AG09309 (cell line): ENCODE measurements around the gene PRTFDC1.

Experiments used
- DNase-seq: peaks from one replicate; pipeline ENCODE4 v3.0.0-alpha.2; 2010; ENCODE audit warnings: low read depth
- H3K4me3 ChIP-seq: 2 replicates; pipeline ENCODE4 v1.5.1; 2011; ENCODE audit warnings: mild to moderate bottlenecking, low read depth, low read length, moderate library complexity; ENCODE audit not compliant: control insufficient read depth
- TF ChIP-seq, protein P1 (sequence below): IDR thresholded peaks from 2 replicates; pipeline ENCODE4 v1.5.1; 2011; ENCODE audit warnings: mild to moderate bottlenecking, low read depth, low read length, inconsistent platforms; ENCODE audit not compliant: insufficient read depth, control insufficient read depth; ENCODE audit errors: missing control alignments

Gene PRTFDC1

DNA sequence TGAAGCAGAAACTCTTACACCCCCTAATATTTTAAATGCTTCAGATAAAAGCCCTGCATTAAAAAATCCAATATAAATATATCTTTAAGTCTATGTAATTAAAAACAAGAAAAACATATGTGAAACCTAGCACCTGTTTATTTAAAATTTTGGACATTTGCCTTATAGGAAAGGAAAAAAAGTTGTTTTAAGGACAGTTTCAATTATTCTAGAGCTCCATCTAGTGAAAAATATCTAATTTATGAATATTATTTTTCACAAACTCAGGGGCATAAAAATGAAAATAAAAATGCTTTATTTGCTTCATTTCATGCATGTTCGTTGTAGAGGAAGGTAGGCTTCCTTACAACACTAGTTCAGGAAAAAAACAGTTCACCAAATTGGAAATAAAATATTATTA lies 37.5 kb upstream of the PRTFDC1 start:
- H3K4me3 ChIP-seq = no peak overlapping the region
- TF ChIP-seq, protein P1, sequence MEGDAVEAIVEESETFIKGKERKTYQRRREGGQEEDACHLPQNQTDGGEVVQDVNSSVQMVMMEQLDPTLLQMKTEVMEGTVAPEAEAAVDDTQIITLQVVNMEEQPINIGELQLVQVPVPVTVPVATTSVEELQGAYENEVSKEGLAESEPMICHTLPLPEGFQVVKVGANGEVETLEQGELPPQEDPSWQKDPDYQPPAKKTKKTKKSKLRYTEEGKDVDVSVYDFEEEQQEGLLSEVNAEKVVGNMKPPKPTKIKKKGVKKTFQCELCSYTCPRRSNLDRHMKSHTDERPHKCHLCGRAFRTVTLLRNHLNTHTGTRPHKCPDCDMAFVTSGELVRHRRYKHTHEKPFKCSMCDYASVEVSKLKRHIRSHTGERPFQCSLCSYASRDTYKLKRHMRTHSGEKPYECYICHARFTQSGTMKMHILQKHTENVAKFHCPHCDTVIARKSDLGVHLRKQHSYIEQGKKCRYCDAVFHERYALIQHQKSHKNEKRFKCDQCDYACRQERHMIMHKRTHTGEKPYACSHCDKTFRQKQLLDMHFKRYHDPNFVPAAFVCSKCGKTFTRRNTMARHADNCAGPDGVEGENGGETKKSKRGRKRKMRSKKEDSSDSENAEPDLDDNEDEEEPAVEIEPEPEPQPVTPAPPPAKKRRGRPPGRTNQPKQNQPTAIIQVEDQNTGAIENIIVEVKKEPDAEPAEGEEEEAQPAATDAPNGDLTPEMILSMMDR = no peak
- no peak for DNase-seq

DNA sequence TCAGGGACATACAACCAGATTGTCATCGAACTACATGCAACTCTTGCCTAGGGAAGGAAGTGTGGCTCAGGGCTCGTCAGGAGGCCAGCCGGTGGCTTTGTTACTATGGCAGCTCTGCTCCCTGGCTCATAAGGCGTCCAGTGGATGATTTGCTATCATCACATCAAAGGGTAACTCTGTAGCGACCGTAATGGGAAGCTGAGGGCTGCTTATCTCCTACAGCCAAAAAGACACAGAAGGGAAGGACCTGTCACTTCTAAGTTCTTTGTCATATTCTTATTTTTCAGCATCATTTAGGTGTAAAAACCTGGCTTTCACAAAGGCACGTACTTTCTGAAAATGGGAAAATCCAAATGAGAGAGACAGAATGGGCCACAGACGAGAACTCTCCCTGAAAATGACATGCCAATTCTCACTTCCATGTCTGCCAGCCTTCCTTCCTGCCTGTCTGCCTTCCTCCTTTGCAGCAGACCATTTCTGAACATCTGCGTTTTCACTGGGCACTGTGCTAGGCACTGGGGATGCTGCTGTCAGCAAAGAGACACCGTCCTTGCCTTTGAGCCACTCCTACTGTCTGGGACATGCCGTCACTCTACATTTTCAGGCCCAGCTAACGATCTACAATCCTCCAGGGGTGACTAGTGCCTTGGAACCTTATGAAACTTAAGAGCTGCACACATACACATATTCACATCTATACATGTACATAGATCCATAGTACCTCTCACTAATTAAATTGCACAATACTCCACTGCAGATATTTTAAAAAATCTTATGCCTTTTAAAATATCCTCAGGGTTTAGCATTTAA lies 36.6 kb upstream of the PRTFDC1 start:
- no peak for DNase-seq
- H3K4me3 ChIP-seq = no peak overlapping the region
- TF ChIP-seq, protein P1 = no peak

DNA sequence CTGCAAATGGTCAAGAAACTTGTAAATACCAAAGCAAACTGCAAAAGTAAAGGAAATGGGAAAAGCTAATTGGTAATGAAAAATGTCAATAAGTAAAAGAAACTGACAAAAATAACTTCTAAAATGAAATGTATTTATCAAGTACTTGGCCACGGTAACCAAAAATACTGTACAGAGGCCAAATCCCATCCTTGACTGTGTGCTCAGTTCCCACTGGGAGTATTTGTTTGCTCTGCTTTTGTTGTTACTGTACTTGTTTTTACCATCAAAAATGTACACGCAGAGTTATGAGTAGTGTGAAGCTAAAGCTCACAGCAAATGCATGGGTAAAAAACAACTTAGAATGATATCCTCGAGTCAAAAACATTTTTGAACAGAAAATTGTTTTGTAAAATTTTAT lies 32.5 kb upstream of the PRTFDC1 start:
- H3K4me3 ChIP-seq = no peak overlapping the region
- TF ChIP-seq, protein P1 = no peak
- DNase-seq = no peak

DNA sequence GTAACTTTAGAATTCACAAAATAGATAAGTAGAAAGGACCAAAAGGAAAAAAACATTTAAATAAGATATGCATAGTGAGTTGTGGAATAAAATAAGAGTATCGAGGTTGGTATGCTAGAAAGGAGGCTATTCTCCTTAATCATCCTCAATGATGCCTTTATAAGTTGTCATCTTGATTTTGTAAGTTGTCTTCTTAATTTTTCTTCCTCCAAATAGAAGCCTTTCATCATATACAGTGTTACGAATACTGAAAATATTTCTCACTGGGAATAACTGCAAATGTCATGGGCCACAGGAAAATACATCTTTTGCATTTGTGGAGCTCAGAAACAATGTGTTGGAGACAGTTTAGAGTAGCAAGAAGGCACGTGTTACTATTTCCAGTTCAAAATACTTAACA lies 31.5 kb upstream of the PRTFDC1 start:
- no peak overlapping the region for H3K4me3 ChIP-seq
- TF ChIP-seq, protein P1 = no peak
- DNase-seq = peak; percentile 33

DNA sequence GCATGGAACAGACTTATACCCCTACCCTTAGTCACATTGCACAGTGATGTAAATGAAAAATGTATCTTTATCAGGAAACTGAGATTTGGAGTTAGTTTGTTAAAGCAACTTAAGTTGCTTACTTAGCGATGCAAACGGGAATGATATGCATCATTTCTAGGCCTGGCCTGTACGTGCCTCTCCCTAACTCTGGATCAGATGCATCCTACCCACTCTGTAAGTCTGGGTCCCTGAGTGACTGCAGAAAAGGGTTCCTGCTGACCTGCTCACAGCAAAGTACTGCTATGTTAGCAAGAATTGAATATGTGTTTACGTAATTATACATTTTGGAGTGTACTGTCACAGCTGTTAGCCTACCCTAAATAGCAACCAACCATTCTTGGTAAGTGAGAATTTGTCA lies 30.7 kb upstream of the PRTFDC1 start:
- no peak for DNase-seq
- H3K4me3 ChIP-seq = no peak overlapping the region
- TF ChIP-seq, protein P1 = no peak

DNA sequence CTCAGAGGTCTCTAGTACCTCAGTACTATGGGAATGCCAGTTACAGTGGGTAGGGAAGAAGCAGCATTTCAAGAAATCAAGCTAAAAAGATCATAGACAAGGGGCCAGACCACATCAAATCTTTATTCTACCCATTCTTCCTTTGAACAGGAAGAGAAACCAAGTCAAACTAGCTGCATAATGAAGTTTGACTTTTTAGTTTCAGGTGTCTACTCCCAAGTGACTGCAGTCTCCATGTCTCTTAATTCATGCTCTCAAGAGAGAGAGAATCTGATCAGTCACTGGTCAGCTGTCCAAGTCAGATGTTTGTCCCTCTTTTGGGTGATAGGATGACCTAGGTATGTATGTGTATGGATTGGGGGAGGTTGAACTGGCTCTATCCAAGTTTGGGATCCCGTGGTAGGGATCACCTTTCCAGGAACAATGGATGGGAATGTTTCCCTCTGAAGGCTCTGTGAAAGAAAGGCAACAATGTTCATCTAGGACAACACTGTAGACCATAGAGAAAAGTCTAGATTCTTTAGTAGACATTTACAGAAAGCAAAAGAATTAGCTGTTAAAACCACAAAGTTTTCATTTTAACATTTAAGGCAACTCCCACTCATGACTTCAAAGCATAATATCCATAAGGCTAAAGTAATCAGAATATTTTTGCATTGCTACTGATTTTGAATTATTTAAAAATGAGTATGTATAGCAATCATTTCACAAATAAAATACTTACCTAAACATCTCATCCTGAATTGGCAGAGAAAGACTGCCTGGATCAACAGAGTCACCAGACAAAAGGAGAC lies 30.1 kb upstream of the PRTFDC1 start:
- TF ChIP-seq, protein P1 = no peak
- no peak for DNase-seq
- H3K4me3 ChIP-seq = no peak overlapping the region
